NOMO-1 (cell line): ENCODE results near the gene PTPN20.
"Not testable (repeated sequence)": the region's sequence is repeated elsewhere in the genome, so short reads cannot be mapped to it uniquely, and the experiment has no call there.

Experiments used
- DNase-seq, 2 experiments: peaks; one replicate each; lab custom pipeline; 2025; ENCODE audit not compliant: unreplicated experiment in 2 of 2; lab: John Stamatoyannopoulos, UW

Gene PTPN20

DNA sequence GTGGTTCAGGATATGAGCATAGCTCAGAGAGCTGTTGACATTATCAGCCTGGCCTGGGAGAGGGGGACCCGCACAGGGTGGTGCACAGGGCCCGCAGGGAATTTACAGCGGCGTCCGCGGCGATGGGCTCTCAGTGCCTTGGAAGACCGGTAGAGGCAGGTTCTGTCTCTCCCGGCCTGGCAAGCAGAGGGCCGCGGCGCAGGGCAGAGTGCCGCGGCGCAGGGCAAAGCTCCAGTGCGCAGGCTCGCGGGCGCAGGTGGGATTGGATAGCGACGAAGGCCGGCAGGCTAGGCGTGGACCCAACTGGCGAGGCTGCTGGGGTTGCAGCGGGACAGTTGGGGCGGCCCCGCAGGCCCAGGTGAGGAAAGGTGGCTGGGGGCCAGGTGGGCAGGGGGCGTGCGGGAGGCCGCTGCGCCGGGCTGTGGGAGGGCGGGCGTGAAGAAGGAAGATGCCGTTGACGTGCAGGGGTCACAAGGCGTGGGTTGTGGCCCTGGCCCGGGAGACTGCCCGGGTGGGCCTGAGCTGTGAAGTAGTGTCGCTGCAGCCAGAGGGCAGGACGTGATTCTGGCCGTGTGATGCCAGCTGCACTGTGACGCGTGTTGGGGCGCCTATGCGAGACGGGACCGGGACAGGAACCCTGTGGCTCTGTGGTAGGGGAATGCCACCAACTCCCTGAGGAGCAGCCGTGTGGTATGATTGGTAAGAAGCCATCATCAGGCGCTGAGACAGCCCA is at the start of gene PTPN20:
PTPN20 (plus strand) TSS at position 285 of the 733 bp plus-strand sequence. CDS start 21,072 bp downstream, outside the sequence.
- DNase-seq: not testable (repeated sequence)

GRCh38 chr10:46869716-46870115 is 41.5 kb upstream of the PTPN20 start:
- not testable (repeated sequence) for DNase-seq

- not testable (repeated sequence) for DNase-seq
Measured at GRCh38 chr10:46871583-46871982, 39.6 kb upstream of the PTPN20 start.

DNA sequence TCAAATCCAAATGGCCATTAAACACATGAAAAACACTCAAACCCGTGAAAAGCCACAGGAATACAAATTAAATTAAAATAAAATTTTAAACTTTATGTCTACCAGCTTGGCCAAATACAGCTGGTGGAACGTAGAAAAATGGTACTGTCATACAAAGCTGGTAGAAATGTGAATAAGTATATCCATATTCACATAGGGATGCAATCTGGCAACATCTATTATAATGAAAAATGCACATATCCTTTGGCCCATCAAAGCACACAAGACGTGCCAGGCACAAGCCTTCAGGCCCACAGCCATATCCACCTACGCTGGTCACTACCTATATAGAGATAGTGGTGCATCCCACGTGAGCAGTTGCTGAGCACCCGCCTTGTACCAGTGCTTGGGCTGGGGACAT is 35.9 kb upstream of the PTPN20 start:
- DNase-seq: not testable (repeated sequence)

GRCh38 chr10:46876773-46877172 is 34.5 kb upstream of the PTPN20 start:
- not testable (repeated sequence) for DNase-seq

DNA sequence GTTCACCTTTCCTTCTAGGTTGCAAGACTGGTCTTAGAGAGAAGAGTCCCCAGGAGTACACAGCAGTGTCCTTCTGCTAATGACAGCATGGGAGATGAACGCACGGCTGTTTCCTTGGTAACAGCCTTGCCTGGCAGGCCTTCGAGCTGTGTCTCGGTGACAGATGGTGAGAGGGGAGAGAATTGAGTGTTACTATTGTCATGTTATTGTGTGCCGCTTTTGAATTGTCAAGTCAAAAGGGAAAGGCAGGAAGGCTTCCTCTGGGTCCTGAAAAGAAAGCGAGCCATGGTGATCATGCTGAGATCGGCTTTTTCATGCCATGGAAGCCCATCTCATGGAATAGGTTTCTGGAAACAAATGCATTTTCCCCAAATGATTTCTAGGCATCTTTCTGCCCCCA is 32.5 kb upstream of the PTPN20 start:
- not testable (repeated sequence) for DNase-seq

DNA sequence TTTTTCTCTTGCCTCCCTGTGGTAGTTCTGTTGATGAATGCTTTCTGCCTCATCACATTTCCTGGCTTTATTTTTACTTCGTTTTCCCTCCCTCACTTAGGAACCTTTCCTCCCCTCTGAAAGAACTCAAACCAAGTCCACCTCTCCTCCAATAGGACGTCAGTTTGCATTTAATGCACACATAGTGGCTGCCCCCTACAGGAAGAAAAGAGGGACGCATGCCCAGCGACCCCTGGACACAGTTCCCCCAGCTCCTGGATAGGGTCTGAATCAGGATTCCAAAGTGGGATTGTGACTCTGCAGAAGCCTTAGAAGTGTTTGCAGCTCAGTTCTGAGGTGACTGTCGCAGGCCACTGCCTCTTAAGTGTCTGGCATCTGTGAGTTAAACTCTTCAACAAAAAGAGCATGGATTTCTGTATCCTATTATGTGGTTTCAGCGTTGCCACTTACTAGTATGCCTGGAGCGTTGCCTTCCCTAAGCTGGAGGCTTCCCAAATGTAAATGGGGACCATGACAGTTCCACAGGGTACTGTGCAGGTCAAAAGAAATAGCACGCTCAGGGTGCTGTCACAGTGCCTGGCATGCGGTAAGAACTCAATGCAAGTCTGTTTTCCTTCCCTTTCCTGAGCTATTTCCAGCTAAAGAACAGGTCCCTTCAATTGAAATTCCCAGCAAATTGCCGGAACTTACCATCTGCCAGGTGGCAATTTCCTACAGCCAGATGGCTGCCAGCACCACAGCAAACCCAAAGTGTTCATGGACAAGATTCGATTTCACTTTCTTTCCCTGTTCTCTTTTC is 20.2 kb upstream of the PTPN20 start:
- not testable (repeated sequence) for DNase-seq

GRCh38 chr10:46896762-46897692 is 14.2 kb upstream of the PTPN20 start:
- DNase-seq: not testable (repeated sequence)

DNA sequence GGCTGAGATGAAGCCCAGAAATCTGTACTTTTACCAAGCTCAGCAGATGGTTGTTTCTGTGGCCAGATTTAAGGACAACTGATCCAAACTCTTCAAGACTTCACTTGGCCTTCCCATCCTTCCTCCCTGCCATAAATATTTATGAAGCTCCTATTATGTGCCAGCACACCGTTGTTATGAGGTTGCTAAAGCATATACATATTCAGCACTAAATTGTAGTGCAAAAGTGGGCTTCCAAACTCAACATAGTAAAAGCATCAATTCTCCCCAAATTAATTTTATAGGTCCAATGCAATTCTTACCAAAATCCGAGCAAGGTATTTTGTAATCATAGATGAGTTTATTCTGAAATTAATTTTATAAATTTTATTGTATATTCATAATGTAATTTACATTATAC is 10.0 kb upstream of the PTPN20 start:
- not testable (repeated sequence) for DNase-seq

GRCh38 chr10:46903874-46904273 is 7.4 kb upstream of the PTPN20 start:
- not testable (repeated sequence) for DNase-seq

- DNase-seq: not testable (repeated sequence)
Measured at GRCh38 chr10:46906359-46906758, 4.9 kb upstream of the PTPN20 start.

GRCh38 chr10:46907185-46908117 is 3.8 kb upstream of the PTPN20 start:
- DNase-seq: not testable (repeated sequence)

GRCh38 chr10:46922498-46922897 is 11.3 kb downstream of the PTPN20 start:
- DNase-seq: not testable (repeated sequence)

DNA sequence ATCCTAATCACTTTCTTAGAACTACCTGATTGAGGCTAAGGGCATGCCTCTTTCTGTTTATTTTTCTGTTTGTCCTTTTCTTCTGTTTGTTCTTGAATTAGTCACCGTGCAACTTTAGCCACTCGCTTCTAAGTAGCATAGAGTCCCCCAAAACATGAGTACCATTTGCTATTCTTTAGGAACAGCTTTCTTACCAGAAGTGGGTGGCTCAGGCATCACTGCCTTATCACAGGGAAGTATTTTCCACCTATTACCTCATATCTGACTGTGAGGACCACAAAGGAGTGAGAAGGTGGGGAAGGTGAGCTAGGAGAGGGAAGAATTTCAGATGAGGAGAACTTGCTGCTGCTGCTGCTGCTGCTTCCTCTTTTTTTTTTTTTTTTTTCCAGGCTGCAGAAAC is 13.9 kb downstream of the PTPN20 start:
- not testable (repeated sequence) for DNase-seq

DNA sequence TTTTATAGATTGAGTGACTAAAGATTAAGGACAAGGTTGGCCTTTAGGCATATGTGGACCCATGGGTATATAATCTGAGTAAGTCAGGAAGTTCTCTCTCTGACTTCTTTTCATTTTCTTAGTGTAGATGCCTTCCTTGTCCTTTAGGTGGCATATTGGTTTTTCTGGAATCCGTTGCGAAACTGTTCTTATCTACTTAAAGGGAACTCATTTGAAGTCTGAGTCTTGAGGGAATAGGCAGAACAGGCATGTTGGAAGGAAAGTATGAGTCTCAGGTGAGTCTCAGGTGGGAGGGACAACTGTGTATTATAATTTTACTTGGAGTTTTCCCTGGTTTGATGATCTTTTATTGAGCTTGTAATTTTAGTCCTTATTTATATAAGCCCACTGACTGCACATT is 14.6 kb downstream of the PTPN20 start:
- DNase-seq: not testable (repeated sequence)

DNA sequence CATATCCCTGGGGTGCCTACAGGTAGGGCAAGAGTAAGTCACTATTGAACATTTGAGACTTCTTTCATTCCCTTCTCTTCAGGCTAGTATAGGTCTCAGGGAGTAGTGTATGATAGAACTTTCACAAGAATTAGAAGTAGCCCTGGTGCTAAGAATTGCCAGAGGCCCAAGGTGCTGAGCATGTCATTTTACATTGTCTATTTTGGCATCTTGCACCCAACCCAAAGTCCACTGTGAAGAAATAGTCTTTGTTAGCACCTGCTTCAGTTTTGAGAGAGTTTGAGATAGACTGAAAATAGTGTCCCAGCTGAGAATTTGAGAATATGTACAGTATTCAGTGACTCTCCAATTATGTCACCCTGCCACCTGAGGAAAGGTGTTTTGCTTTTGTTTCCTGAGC is 17.6 kb downstream of the PTPN20 start:
- not testable (repeated sequence) for DNase-seq

DNA sequence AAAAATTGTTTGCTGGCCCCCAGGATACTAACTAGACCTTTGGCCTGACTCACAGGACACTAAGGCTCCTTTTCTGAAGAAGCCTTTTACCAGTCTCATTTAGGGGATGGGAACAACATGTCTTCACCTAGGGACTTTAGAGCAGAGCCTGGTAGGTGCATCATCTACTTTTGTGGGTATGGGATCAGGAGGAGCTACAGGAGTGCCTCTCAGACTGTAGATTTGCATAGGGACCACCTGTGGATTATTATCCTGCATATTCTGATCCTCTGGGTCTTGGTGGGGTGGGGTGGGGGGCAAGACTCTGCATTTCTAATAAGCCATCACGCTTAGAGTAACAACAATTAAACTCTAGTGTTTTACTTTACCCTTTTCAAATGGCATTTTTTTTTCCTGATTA is 21.2 kb downstream of the PTPN20 start:
- DNase-seq: not testable (repeated sequence)

DNA sequence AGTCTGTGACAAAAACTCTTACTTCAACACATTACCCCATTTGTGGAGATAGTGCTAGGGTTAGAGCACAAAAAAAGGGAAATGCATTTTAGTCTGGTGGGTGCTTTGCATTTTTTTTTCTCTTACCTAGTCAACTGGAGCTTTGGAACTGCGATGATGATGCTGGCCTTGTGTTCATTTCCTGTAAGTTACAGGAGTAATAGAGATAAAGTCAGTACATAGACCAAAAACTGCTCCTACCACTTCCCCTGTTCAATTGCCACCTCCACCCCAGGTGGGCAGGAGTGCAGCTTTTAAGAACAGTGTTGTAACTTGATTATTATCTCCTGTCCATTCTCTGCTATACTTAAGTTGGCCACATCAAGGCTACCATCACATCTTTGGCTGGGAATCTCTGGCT is 29.9 kb downstream of the PTPN20 start:
- not testable (repeated sequence) for DNase-seq

GRCh38 chr10:46948687-46949518 is 37.7 kb downstream of the PTPN20 start:
- not testable (repeated sequence) for DNase-seq
